GM23338 (cell line): Measurements from ENCODE around the gene PPM1H. TPM values are rescaled to one million over a fixed set of nuclear protein-coding genes. Genes with fewer than 3 reads are reported as not detected.

Experiments used
- EZH2phosphoT487 ChIP-seq: fragments of 200-600 bp; sonication (generic); IDR thresholded peaks from one replicate; pipeline ENCODE4 v1.8.1; 2018; ENCODE audit warnings: antibody characterized with exemption; ENCODE audit not compliant: unreplicated experiment
- JUNB ChIP-seq: IDR thresholded peaks from one replicate; pipeline ENCODE4 v1.6.1; 2016; ENCODE audit warnings: antibody characterized with exemption; ENCODE audit not compliant: unreplicated experiment
- POLR2AphosphoS5 ChIP-seq: IDR thresholded peaks from 2 replicates; pipeline ENCODE4 v1.6.1; 2016; ENCODE audit warnings: antibody characterized with exemption, low read depth
- REST ChIP-seq: IDR thresholded peaks from one replicate; pipeline ENCODE4 v1.6.1; 2018; ENCODE audit warnings: antibody characterized with exemption; ENCODE audit not compliant: unreplicated experiment
- ZNF462 ChIP-seq: fragments of 250-450 bp; sonication (Bioruptor Pico); IDR thresholded peaks from 2 replicates; pipeline ENCODE4 v1.5.0; 2020; ENCODE audit warnings: mild to moderate bottlenecking, moderate library complexity
- polyA plus RNA-seq: library from polyadenylated mRNA; unstranded; fragments of >200 nt; fragmentation: Nextera tagmentation; extraction: Ambion mirVana; gene quantifications from 2 replicates; pipeline ENCODE4 v1.2.1, GENCODE V29; 2016
- total RNA-seq: library from RNA; depleted of rRNA; stranded (reverse); fragments of >200 nt; shearing (Covaris generic); gene quantifications from 2 replicates; pipeline ENCODE4 v1.2.3, GENCODE V29; 2014
- TF ChIP-seq, protein P1 (sequence below), 2 experiments: fragments of 200-600 bp in 1 of 2; sonication (generic) in 1 of 2; conservative IDR thresholded peaks; 2 replicates each; pipeline versions ENCODE4 v1.5.1 to v1.6.1; 2016 to 2017; ENCODE audit warnings: antibody characterized with exemption in 2 of 2, low read depth in 2 of 2, mild to moderate bottlenecking in 2 of 2, moderate library complexity in 1 of 2

PPM1H gene
- total and polyA plus RNA-seq, 2 experiments from 2014 or later = 11.4 to 41.2 TPM

DNA sequence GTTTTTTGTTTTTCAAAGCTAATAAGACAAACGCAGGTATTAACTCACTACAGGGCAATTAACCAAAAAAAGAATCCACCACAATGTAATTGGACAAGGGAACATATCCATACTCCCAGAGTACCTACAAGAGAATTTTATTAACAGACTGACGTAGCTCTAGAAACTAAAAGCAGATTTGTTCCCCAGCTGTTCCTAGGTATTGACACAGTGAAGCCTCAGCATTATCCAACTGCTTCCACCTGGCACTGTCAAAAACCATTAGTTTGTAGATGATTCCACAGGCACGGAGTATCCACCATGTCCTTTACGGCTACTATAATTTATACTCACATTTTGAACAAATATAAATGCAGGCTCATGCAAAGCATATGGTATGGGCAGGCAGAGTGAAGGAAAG is 22.3 kb downstream of the PPM1H start (continued):
- TF ChIP-seq ZNF462 (no peak), POLR2AphosphoS5 (no peak), REST (no peak), JUNB (no peak), EZH2phosphoT487 (no peak)
- TF ChIP-seq, protein P1, sequence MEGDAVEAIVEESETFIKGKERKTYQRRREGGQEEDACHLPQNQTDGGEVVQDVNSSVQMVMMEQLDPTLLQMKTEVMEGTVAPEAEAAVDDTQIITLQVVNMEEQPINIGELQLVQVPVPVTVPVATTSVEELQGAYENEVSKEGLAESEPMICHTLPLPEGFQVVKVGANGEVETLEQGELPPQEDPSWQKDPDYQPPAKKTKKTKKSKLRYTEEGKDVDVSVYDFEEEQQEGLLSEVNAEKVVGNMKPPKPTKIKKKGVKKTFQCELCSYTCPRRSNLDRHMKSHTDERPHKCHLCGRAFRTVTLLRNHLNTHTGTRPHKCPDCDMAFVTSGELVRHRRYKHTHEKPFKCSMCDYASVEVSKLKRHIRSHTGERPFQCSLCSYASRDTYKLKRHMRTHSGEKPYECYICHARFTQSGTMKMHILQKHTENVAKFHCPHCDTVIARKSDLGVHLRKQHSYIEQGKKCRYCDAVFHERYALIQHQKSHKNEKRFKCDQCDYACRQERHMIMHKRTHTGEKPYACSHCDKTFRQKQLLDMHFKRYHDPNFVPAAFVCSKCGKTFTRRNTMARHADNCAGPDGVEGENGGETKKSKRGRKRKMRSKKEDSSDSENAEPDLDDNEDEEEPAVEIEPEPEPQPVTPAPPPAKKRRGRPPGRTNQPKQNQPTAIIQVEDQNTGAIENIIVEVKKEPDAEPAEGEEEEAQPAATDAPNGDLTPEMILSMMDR (conservative IDR thresholded peaks at IDR 0.05; ENCODE audit: low read depth in 2 of 2) = no peak
